Calu3 (cell line): Measurements from ENCODE around the gene HIRA. TPM values are rescaled to one million over a fixed set of nuclear protein-coding genes. Genes with fewer than 3 reads are reported as not detected.
A peak's percentile ranks its signal among the peaks of the same experiment; 100 is the strongest.

Experiments
- BruUV-seq: library from RNA; stranded (reverse); fragments of 400-500 nt; replicated peaks from 2 replicates; lab custom pipeline; 2021; lab: Mats Ljungman, UMichigan
- CTCF ChIA-PET: fragments of 300-600 bp; sonication (Branson Sonifier 250); formaldehyde crosslinking; loops from one replicate; lab custom pipeline; 2022; ENCODE audit warnings: antibody characterized with exemption; lab: Charles Lee
- DNase-seq: peaks from one replicate; pipeline ENCODE4 v3.0.0; 2022
- H3K27ac Mint-ChIP-seq: one replicate; pipeline ENCODE4 v1.8.0; 2022; ENCODE audit warnings: mixed read lengths; ENCODE audit not compliant: unreplicated experiment
- H3K27me3 Mint-ChIP-seq: one replicate; pipeline ENCODE4 v1.8.0; 2022; ENCODE audit warnings: mixed read lengths; ENCODE audit not compliant: unreplicated experiment
- H3K36me3 Mint-ChIP-seq: one replicate; pipeline ENCODE4 v1.8.0; 2022; ENCODE audit warnings: mild to moderate bottlenecking, moderate library complexity, mixed read lengths; ENCODE audit not compliant: insufficient read depth, unreplicated experiment
- H3K4me1 Mint-ChIP-seq: one replicate; pipeline ENCODE4 v1.8.0; 2022; ENCODE audit warnings: mild to moderate bottlenecking, low read depth, mixed read lengths; ENCODE audit not compliant: unreplicated experiment
- H3K4me3 Mint-ChIP-seq: one replicate; pipeline ENCODE4 v1.8.0; 2022; ENCODE audit warnings: mild to moderate bottlenecking, low read depth, moderate library complexity, mixed read lengths; ENCODE audit not compliant: unreplicated experiment
- H3K9me3 Mint-ChIP-seq: one replicate; pipeline ENCODE4 v1.8.0; 2022; ENCODE audit warnings: low read depth, mixed read lengths; ENCODE audit not compliant: unreplicated experiment
- CTCF ChIP-seq: fragments of 200-600 bp; IDR thresholded peaks from one replicate; pipeline ENCODE4 v1.8.0; 2022; ENCODE audit warnings: antibody characterized with exemption; ENCODE audit not compliant: unreplicated experiment
- intact Hi-C: fragments of 100-400 bp; cut with micrococcal nuclease; formaldehyde crosslinking; loops from one replicate; pipeline ENCODE4 v1.10.0; 2022; ENCODE audit not compliant: unreplicated experiment
- total RNA-seq: library from RNA; stranded (reverse); gene quantifications from 2 replicates; pipeline ENCODE4 v1.2.3, GENCODE V29; 2022

HIRA gene
- total RNA-seq, 1 experiment from 2014 or later = 36.4 TPM

- CTCF ChIA-PET = no interaction called here
- H3K27ac Mint-ChIP-seq = no peak overlapping the region
- no peak for TF ChIP-seq CTCF
- no peak overlapping the region for H3K4me3 Mint-ChIP-seq
- H3K9me3 Mint-ChIP-seq = no peaks in the 10 kb centered on the region
- intact Hi-C loops = no loop called here
- peaks cover 58% of the 10 kb centered on the region for H3K36me3 Mint-ChIP-seq
- no peaks in the 10 kb centered on the region for H3K27me3 Mint-ChIP-seq
- no peak for DNase-seq
- H3K4me1 Mint-ChIP-seq = peaks cover 7% of the 10 kb centered on the region
- BruUV-seq = no TSS peak
Observed at GRCh38 chr22:19434829-19435580, 3.5 kb upstream of the HIRA start.

- Mint-ChIP-seq H3K4me1 (peaks cover 13% of the 10 kb centered on the region), H3K4me3 (peak overlapping the region; percentile 14), H3K27me3 (no peaks in the 10 kb centered on the region)
Observed at GRCh38 chr22:19434401-19434800, 2.9 kb upstream of the HIRA start.

GRCh38 chr22:19432133-19432851, 759 bp upstream of the HIRA start, which contains the start of gene MRPL40:
Gene MRPL40 (plus strand): TSS chr22:19432545. CDS start chr22:19432555, 10 bp downstream.
- BruUV-seq = no TSS peak
- CTCF ChIA-PET = no interaction called here
- intact Hi-C loops = no loop called here
- TF ChIP-seq CTCF = no peak
- peaks cover 55% of the 10 kb centered on the region for H3K36me3 Mint-ChIP-seq
- H3K4me3 Mint-ChIP-seq = peak within 1 kb of the TSS; percentile 93
- no peaks in the 10 kb centered on the region for H3K27me3 Mint-ChIP-seq
- H3K9me3 Mint-ChIP-seq = no peaks in the 10 kb centered on the region
- H3K4me1 Mint-ChIP-seq = peaks cover 16% of the 10 kb centered on the region
- DNase-seq = peak; percentile 96
- H3K27ac Mint-ChIP-seq = peak within 1 kb of the TSS; percentile 90

More at GRCh38 chr22:19434401-19434800, 2.9 kb upstream of the HIRA start:
- DNase-seq = no peak
- Mint-ChIP-seq H3K27ac (no peak overlapping the region), H3K9me3 (no peaks in the 10 kb centered on the region), H3K36me3 (peaks cover 58% of the 10 kb centered on the region)
- CTCF ChIA-PET = no interaction called here
- no peak for TF ChIP-seq CTCF
- intact Hi-C loops = no loop called here
- BruUV-seq = no TSS peak

- Mint-ChIP-seq H3K36me3 (peaks cover 62% of the 10 kb centered on the region), H3K4me3 (peak overlapping the region; percentile 93), H3K4me1 (peaks cover 28% of the 10 kb centered on the region), H3K27ac (peak overlapping the region; percentile 17), H3K27me3 (no peaks in the 10 kb centered on the region), H3K9me3 (no peaks in the 10 kb centered on the region)
- intact Hi-C loops = no loop called here
- peak; percentile 49 for DNase-seq
- no TSS peak for BruUV-seq
- TF ChIP-seq CTCF = no peak
- CTCF ChIA-PET = no interaction called here
Observed at GRCh38 chr22:19430890-19431541, 517 bp downstream of the HIRA start.
